Measurements from ENCODE around the gene CWC22. TPM values are rescaled to one million over a fixed set of nuclear protein-coding genes. Genes with fewer than 3 reads are reported as not detected.
"Not testable (repeated sequence)": the region's sequence is repeated elsewhere in the genome, so short reads cannot be mapped to it uniquely, and the experiment has no call there.

The CWC22 gene
- total RNA-seq, 1 donor from 2014 or later, result 13.6 TPM

- peaks cover 0 to 5% (median 0%) of the 10 kb centered on the region in 3 donors for H3K36me3 ChIP-seq (ENCODE audit: control insufficient read depth in 3 of 3, insufficient read depth in 3 of 3, low read length in 3 of 3)
- no peaks in the 10 kb centered on the region for H3K4me1 ChIP-seq (ENCODE audit: control insufficient read depth in 3 of 3, insufficient read depth in 3 of 3, low read length in 3 of 3)
- H3K9me3 ChIP-seq (ENCODE audit: control insufficient read depth in 3 of 3, low read length in 3 of 3), result no peaks in the 10 kb centered on the region
- H3K27me3 ChIP-seq (ENCODE audit: control insufficient read depth in 3 of 3, insufficient read depth in 3 of 3, low read length in 3 of 3), result no peaks in the 10 kb centered on the region
- no peak overlapping the region for H3K27ac ChIP-seq (ENCODE audit: low read depth, low read length)
- no peak overlapping the region for H3K4me3 ChIP-seq (ENCODE audit: low read length in 3 of 3)
- no peak overlapping the region for H3K9ac ChIP-seq (ENCODE audit: low read depth in 1 of 3, low read length in 3 of 3)
Measured at GRCh38 chr2:179939259-179939658, 67.8 kb downstream of the CWC22 start.

DNA sequence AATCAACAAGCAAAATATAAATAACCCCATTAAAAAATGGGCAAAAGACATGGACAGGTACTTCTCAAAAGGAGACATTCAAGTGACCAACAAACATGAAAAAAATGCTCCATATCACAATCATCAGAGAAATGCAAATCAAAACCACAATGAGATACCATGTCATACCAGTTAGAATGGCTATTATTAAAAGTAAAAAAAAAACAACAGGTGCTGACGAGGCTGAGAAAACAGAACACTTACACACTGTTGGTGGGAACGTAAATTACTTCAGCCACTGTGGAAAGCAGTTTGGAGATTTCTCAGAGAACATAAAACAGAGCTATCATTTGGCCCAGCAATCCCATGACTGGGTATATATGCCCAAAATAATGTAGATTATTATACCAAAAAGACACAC lies 69.1 kb downstream of the CWC22 start:
- Histone ChIP-seq H3K27ac (ENCODE audit: low read depth, low read length) (no peak overlapping the region), H3K27me3 (ENCODE audit: control insufficient read depth in 3 of 3, insufficient read depth in 3 of 3, low read length in 3 of 3) (no peaks in the 10 kb centered on the region), H3K9me3 (ENCODE audit: control insufficient read depth in 3 of 3, low read length in 3 of 3) (no peaks in the 10 kb centered on the region), H3K9ac (ENCODE audit: low read depth in 1 of 3, low read length in 3 of 3) (no peak overlapping the region), H3K36me3 (ENCODE audit: control insufficient read depth in 3 of 3, insufficient read depth in 3 of 3, low read length in 3 of 3) (peaks cover 0 to 2% (median 0%) of the 10 kb centered on the region in 3 donors), H3K4me1 (ENCODE audit: control insufficient read depth in 3 of 3, insufficient read depth in 3 of 3, low read length in 3 of 3) (peaks cover 0 to under 1% (median 0%) of the 10 kb centered on the region in 3 donors), H3K4me3 (ENCODE audit: low read length in 3 of 3) (no peak overlapping the region)

- no peaks in the 10 kb centered on the region for H3K36me3 ChIP-seq (ENCODE audit: control insufficient read depth in 3 of 3, insufficient read depth in 3 of 3, low read length in 3 of 3)
- no peak overlapping the region for H3K27ac ChIP-seq (ENCODE audit: low read depth, low read length)
- H3K4me1 ChIP-seq (ENCODE audit: control insufficient read depth in 3 of 3, insufficient read depth in 3 of 3, low read length in 3 of 3), result peaks cover 0 to 3% (median 0%) of the 10 kb centered on the region in 3 donors
- H3K4me3 ChIP-seq (ENCODE audit: low read length in 3 of 3), result no peak overlapping the region
- H3K9me3 ChIP-seq (ENCODE audit: control insufficient read depth in 3 of 3, low read length in 3 of 3), result no peaks in the 10 kb centered on the region
- no peak overlapping the region for H3K9ac ChIP-seq (ENCODE audit: low read depth in 1 of 3, low read length in 3 of 3)
- no peaks in the 10 kb centered on the region for H3K27me3 ChIP-seq (ENCODE audit: control insufficient read depth in 3 of 3, insufficient read depth in 3 of 3, low read length in 3 of 3)
Measured at GRCh38 chr2:179936654-179937053, 70.4 kb downstream of the CWC22 start.

DNA sequence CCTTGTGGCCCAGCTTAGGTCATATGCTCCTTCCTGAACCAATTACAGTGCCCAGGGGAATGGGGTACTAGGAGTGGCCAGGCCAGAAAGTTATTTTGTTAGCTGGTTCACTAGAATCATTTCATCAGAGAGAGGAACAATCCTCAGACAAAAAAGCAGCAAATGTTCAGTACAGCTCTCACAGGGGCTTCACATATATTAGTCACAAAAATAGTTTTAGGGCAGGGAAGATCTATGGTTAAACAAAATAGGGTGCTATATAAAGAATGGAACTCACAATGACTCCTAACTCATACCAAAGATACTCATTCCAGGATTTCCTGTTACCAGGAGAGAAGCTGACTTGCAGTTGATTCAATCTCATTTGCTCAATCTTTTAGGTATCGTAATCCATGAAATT lies 71.0 kb downstream of the CWC22 start:
- Histone ChIP-seq H3K9ac (ENCODE audit: low read depth in 1 of 3, low read length in 3 of 3) (no peak overlapping the region), H3K27me3 (ENCODE audit: control insufficient read depth in 3 of 3, insufficient read depth in 3 of 3, low read length in 3 of 3) (no peaks in the 10 kb centered on the region), H3K4me1 (ENCODE audit: control insufficient read depth in 3 of 3, insufficient read depth in 3 of 3, low read length in 3 of 3) (peaks cover 0 to 3% (median 0%) of the 10 kb centered on the region in 3 donors), H3K4me3 (ENCODE audit: low read length in 3 of 3) (no peak overlapping the region), H3K36me3 (ENCODE audit: control insufficient read depth in 3 of 3, insufficient read depth in 3 of 3, low read length in 3 of 3) (no peaks in the 10 kb centered on the region), H3K27ac (ENCODE audit: low read depth, low read length) (no peak overlapping the region), H3K9me3 (ENCODE audit: control insufficient read depth in 3 of 3, low read length in 3 of 3) (no peaks in the 10 kb centered on the region)

- Histone ChIP-seq H3K9ac (ENCODE audit: low read depth in 1 of 3, low read length in 3 of 3) (no peak overlapping the region), H3K9me3 (ENCODE audit: control insufficient read depth in 3 of 3, low read length in 3 of 3) (no peaks in the 10 kb centered on the region), H3K27me3 (ENCODE audit: control insufficient read depth in 3 of 3, insufficient read depth in 3 of 3, low read length in 3 of 3) (no peaks in the 10 kb centered on the region), H3K36me3 (ENCODE audit: control insufficient read depth in 3 of 3, insufficient read depth in 3 of 3, low read length in 3 of 3) (no peaks in the 10 kb centered on the region), H3K27ac (ENCODE audit: low read depth, low read length) (no peak overlapping the region), H3K4me1 (ENCODE audit: control insufficient read depth in 3 of 3, insufficient read depth in 3 of 3, low read length in 3 of 3) (peaks cover 0 to 3% (median 0%) of the 10 kb centered on the region in 3 donors), H3K4me3 (ENCODE audit: low read length in 3 of 3) (no peak overlapping the region)
Measured at GRCh38 chr2:179932786-179933185, 74.3 kb downstream of the CWC22 start.

- no peaks in the 10 kb centered on the region for H3K27me3 ChIP-seq (ENCODE audit: control insufficient read depth in 3 of 3, insufficient read depth in 3 of 3, low read length in 3 of 3)
- no peak overlapping the region for H3K9ac ChIP-seq (ENCODE audit: low read depth in 1 of 3, low read length in 3 of 3)
- H3K4me1 ChIP-seq (ENCODE audit: control insufficient read depth in 3 of 3, insufficient read depth in 3 of 3, low read length in 3 of 3), result peaks cover 0 to 3% (median 0%) of the 10 kb centered on the region in 3 donors
- no peaks in the 10 kb centered on the region for H3K36me3 ChIP-seq (ENCODE audit: control insufficient read depth in 3 of 3, insufficient read depth in 3 of 3, low read length in 3 of 3)
- no peak overlapping the region for H3K27ac ChIP-seq (ENCODE audit: low read depth, low read length)
- H3K9me3 ChIP-seq (ENCODE audit: control insufficient read depth in 3 of 3, low read length in 3 of 3), result no peaks in the 10 kb centered on the region
- no peak overlapping the region for H3K4me3 ChIP-seq (ENCODE audit: low read length in 3 of 3)
Measured at GRCh38 chr2:179931502-179931901, 75.6 kb downstream of the CWC22 start.

GRCh38 chr2:179929997-179930396 lies 77.1 kb downstream of the CWC22 start:
- not testable (repeated sequence) for H3K36me3 ChIP-seq (ENCODE audit: control insufficient read depth in 3 of 3, insufficient read depth in 3 of 3, low read length in 3 of 3); H3K4me1 ChIP-seq (ENCODE audit: control insufficient read depth in 3 of 3, insufficient read depth in 3 of 3, low read length in 3 of 3); H3K4me3 ChIP-seq (ENCODE audit: low read length in 3 of 3); H3K9me3 ChIP-seq (ENCODE audit: control insufficient read depth in 3 of 3, low read length in 3 of 3); H3K9ac ChIP-seq (ENCODE audit: low read depth in 1 of 3, low read length in 3 of 3); H3K27ac ChIP-seq (ENCODE audit: low read depth, low read length); H3K27me3 ChIP-seq (ENCODE audit: control insufficient read depth in 3 of 3, insufficient read depth in 3 of 3, low read length in 3 of 3)

DNA sequence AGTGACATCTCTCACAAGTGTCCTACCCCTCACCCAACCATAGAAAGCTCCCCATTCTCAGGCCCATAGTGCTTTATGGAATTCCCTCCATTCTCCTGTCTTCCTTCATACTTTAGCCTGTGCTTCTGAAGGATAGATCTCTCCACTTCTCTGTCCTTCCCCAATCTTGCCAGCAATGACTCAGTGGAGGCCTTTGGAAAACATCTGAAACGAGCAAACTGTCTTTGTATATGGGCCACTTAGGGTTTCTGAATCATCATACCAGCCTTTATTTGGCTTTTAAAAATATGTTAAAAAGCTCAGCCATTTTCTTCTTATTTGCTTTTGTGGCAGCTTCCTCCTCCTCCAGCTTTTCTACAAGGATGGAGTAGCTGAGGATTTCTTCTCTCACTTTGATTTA lies 80.1 kb downstream of the CWC22 start:
- Histone ChIP-seq H3K4me1 (ENCODE audit: control insufficient read depth in 3 of 3, insufficient read depth in 3 of 3, low read length in 3 of 3) (no peaks in the 10 kb centered on the region), H3K36me3 (ENCODE audit: control insufficient read depth in 3 of 3, insufficient read depth in 3 of 3, low read length in 3 of 3) (no peaks in the 10 kb centered on the region), H3K27me3 (ENCODE audit: control insufficient read depth in 3 of 3, insufficient read depth in 3 of 3, low read length in 3 of 3) (no peaks in the 10 kb centered on the region), H3K4me3 (ENCODE audit: low read length in 3 of 3) (no peak overlapping the region), H3K27ac (ENCODE audit: low read depth, low read length) (no peak overlapping the region), H3K9me3 (ENCODE audit: control insufficient read depth in 3 of 3, low read length in 3 of 3) (no peaks in the 10 kb centered on the region), H3K9ac (ENCODE audit: low read depth in 1 of 3, low read length in 3 of 3) (no peak overlapping the region)

- H3K9ac ChIP-seq (ENCODE audit: low read depth in 1 of 3, low read length in 3 of 3), result no peak overlapping the region
- H3K4me3 ChIP-seq (ENCODE audit: low read length in 3 of 3), result no peak overlapping the region
- no peak overlapping the region for H3K27ac ChIP-seq (ENCODE audit: low read depth, low read length)
- H3K36me3 ChIP-seq (ENCODE audit: control insufficient read depth in 3 of 3, insufficient read depth in 3 of 3, low read length in 3 of 3), result no peaks in the 10 kb centered on the region
- no peaks in the 10 kb centered on the region for H3K9me3 ChIP-seq (ENCODE audit: control insufficient read depth in 3 of 3, low read length in 3 of 3)
- no peaks in the 10 kb centered on the region for H3K27me3 ChIP-seq (ENCODE audit: control insufficient read depth in 3 of 3, insufficient read depth in 3 of 3, low read length in 3 of 3)
- no peaks in the 10 kb centered on the region for H3K4me1 ChIP-seq (ENCODE audit: control insufficient read depth in 3 of 3, insufficient read depth in 3 of 3, low read length in 3 of 3)
Measured at GRCh38 chr2:179925713-179926112, 81.4 kb downstream of the CWC22 start.

GRCh38 chr2:179917272-179917671 lies 89.8 kb downstream of the CWC22 start:
- Histone ChIP-seq H3K4me1 (ENCODE audit: control insufficient read depth in 3 of 3, insufficient read depth in 3 of 3, low read length in 3 of 3) (no peaks in the 10 kb centered on the region), H3K36me3 (ENCODE audit: control insufficient read depth in 3 of 3, insufficient read depth in 3 of 3, low read length in 3 of 3) (no peaks in the 10 kb centered on the region), H3K9me3 (ENCODE audit: control insufficient read depth in 3 of 3, low read length in 3 of 3) (no peaks in the 10 kb centered on the region), H3K27me3 (ENCODE audit: control insufficient read depth in 3 of 3, insufficient read depth in 3 of 3, low read length in 3 of 3) (no peaks in the 10 kb centered on the region), H3K4me3 (ENCODE audit: low read length in 3 of 3) (no peak overlapping the region), H3K27ac (ENCODE audit: low read depth, low read length) (no peak overlapping the region), H3K9ac (ENCODE audit: low read depth in 1 of 3, low read length in 3 of 3) (no peak overlapping the region)

Data from skeletal muscle tissue (tissue), 4 donors.